Measurements from ENCODE around the gene MED12L.
"Not testable (repeated sequence)": the region's sequence is repeated elsewhere in the genome, so short reads cannot be mapped to it uniquely, and the experiment has no call there.

The MED12L gene

GRCh38 chr3:151226825-151227224, 141.4 kb downstream of the MED12L start:
- H3K4me3 ChIP-seq (ENCODE audit: low read depth, low read length): no peak overlapping the region
- no peak for DNase-seq (ENCODE audit: low read depth)

DNA sequence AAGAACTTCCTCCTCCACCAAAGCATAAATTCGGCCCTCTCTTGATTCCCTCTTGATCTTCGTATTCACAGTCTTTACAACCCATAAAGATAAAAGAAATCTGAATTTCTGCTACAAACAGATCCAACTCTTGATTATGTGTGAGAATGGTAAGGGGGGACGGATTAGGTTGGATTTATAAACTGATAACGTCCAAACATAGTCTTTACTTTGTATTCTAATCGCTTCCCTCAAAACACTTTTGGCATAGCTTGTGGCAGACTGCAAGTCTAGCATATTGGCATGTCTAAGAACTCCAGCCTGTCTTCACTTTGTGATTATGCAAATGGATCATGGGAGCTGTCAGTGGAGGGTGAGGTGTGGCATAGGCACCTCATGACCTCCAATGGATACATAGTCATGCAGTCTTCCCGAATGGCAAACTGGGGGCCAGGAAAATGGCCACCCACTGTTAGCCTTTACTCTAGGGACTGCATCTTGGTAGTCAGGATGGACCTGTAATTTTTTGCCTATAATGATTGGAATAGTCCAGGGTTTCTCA, 141.9 kb downstream of the MED12L start:
- no peak for TF ChIP-seq CTCF (IDR thresholded peaks at IDR 0.05; ENCODE audit: control insufficient read depth, extremely low read depth, insufficient read depth)
- no peak overlapping the region for H3K4me3 ChIP-seq (ENCODE audit: low read depth, low read length)

More at GRCh38 chr3:151226825-151227224, 141.4 kb downstream of the MED12L start:
- no peak for TF ChIP-seq CTCF (IDR thresholded peaks at IDR 0.05; ENCODE audit: control insufficient read depth, extremely low read depth, insufficient read depth)

GRCh38 chr3:151227807-151228665, 142.6 kb downstream of the MED12L start:
- TF ChIP-seq CTCF (IDR thresholded peaks at IDR 0.05; ENCODE audit: control insufficient read depth, extremely low read depth, insufficient read depth): peak; percentile 88
- H3K4me3 ChIP-seq (ENCODE audit: low read depth, low read length): no peak overlapping the region
- peak; percentile 14 for DNase-seq (ENCODE audit: low read depth)

More for the DNA sequence above, 141.9 kb downstream of the MED12L start:
- no peak for DNase-seq (ENCODE audit: low read depth)

- no peak for TF ChIP-seq CTCF (IDR thresholded peaks at IDR 0.05; ENCODE audit: control insufficient read depth, extremely low read depth, insufficient read depth)
These were observed 143.2 kb downstream of the MED12L start for GRCh38 chr3:151228666-151229040.

GRCh38 chr3:151230646-151231045, 145.2 kb downstream of the MED12L start:
- DNase-seq (ENCODE audit: low read depth): no peak
- H3K4me3 ChIP-seq (ENCODE audit: low read depth, low read length): no peak overlapping the region
- no peak for TF ChIP-seq CTCF (IDR thresholded peaks at IDR 0.05; ENCODE audit: control insufficient read depth, extremely low read depth, insufficient read depth)

More at GRCh38 chr3:151228666-151229040, 143.2 kb downstream of the MED12L start:
- no peak overlapping the region for H3K4me3 ChIP-seq (ENCODE audit: low read depth, low read length)
- DNase-seq (ENCODE audit: low read depth): no peak

DNA sequence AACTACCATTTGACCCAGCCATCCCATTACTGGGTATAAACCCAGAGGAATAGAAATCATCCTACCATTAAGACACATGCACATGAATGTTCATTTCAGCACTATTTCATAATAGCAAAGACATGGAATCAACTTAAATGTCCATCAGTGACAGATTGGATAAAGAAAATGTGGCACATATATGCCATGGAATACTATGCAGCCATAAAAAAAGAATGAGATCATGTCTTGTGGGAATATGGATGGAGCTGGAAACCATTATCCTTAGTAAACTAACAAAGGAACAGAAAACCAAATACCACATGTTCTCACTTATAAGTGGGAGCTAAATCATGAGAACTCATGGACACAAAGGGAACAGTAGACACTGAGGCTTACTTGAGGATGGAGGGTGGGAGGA, 146.9 kb downstream of the MED12L start:
- H3K4me3 ChIP-seq (ENCODE audit: low read depth, low read length); DNase-seq (ENCODE audit: low read depth): not testable (repeated sequence)

DNA sequence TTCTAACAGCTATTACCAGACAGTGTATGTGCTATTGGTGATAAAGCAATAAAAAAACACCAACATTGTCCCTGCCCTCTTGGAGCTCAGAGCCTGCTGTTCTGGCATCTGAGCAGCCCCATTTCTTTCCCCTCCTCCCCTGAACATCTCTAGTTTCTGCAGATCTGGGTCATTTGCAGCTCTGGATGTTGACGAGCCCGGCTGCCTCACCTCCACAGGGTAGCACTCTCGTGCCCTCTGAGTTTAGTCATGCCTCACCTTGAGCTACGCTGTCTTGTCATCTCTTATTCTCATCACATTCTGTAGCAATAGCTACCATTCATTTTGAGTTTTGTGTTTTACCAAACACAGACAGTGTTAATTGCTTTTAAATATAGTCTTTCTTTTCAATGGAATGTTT, 147.5 kb downstream of the MED12L start:
- no peak overlapping the region for H3K4me3 ChIP-seq (ENCODE audit: low read depth, low read length)

More for the DNA sequence above, 147.5 kb downstream of the MED12L start:
- TF ChIP-seq CTCF (IDR thresholded peaks at IDR 0.05; ENCODE audit: control insufficient read depth, extremely low read depth, insufficient read depth): no peak
- DNase-seq (ENCODE audit: low read depth): no peak

Measured in LNCaP clone FGC (cell line).